Endothelial cell (in vitro differentiated cells): ENCODE results near the gene GALNT18. TPM values are rescaled to one million over a fixed set of nuclear protein-coding genes. Genes with fewer than 3 reads are reported as not detected.

ENCODE experiments used
- DNase-seq: peaks from one replicate; pipeline ENCODE4 v3.0.0; 2021; ENCODE audit warnings: low spot score
- H3K27ac Mint-ChIP-seq: one replicate; pipeline ENCODE4 v1.8.0; 2021; ENCODE audit warnings: mixed read lengths, inconsistent platforms; ENCODE audit not compliant: unreplicated experiment
- H3K27me3 Mint-ChIP-seq: one replicate; pipeline ENCODE4 v1.8.0; 2021; ENCODE audit warnings: mild to moderate bottlenecking, moderate library complexity, mixed read lengths, inconsistent platforms; ENCODE audit not compliant: unreplicated experiment
- H3K36me3 Mint-ChIP-seq: one replicate; pipeline ENCODE4 v1.8.0; 2021; ENCODE audit warnings: mild to moderate bottlenecking, low read depth, mixed read lengths, inconsistent platforms; ENCODE audit not compliant: unreplicated experiment
- H3K4me1 Mint-ChIP-seq: one replicate; pipeline ENCODE4 v1.8.0; 2021; ENCODE audit warnings: mild to moderate bottlenecking, mixed read lengths, inconsistent platforms; ENCODE audit not compliant: unreplicated experiment
- H3K4me3 Mint-ChIP-seq: one replicate; pipeline ENCODE4 v1.8.0; 2021; ENCODE audit warnings: mild to moderate bottlenecking, mixed read lengths, inconsistent platforms; ENCODE audit not compliant: unreplicated experiment
- H3K9me3 Mint-ChIP-seq: one replicate; pipeline ENCODE4 v1.8.0; 2021; ENCODE audit warnings: mixed read lengths, inconsistent platforms; ENCODE audit not compliant: unreplicated experiment
- total RNA-seq: library from RNA; stranded (reverse); fragmentation: NEBNext Ultra II Directional; extraction: Animal tissue kit (Norgen Biotek cat#: 25700); gene quantifications from one replicate; pipeline ENCODE4 v1.2.1, GENCODE V29; 2021; ENCODE audit not compliant: unreplicated experiment
- TF ChIP-seq, protein P1 (sequence below): fragments of 200-600 bp; sonication (generic); IDR thresholded peaks from one replicate; pipeline ENCODE4 v1.5.0; 2021; ENCODE audit warnings: antibody characterized with exemption; ENCODE audit not compliant: unreplicated experiment

GALNT18 gene
- total RNA-seq, 1 donor from 2014 or later, result 87.6 TPM

- DNase-seq, result no peak
- TF ChIP-seq, protein P1, sequence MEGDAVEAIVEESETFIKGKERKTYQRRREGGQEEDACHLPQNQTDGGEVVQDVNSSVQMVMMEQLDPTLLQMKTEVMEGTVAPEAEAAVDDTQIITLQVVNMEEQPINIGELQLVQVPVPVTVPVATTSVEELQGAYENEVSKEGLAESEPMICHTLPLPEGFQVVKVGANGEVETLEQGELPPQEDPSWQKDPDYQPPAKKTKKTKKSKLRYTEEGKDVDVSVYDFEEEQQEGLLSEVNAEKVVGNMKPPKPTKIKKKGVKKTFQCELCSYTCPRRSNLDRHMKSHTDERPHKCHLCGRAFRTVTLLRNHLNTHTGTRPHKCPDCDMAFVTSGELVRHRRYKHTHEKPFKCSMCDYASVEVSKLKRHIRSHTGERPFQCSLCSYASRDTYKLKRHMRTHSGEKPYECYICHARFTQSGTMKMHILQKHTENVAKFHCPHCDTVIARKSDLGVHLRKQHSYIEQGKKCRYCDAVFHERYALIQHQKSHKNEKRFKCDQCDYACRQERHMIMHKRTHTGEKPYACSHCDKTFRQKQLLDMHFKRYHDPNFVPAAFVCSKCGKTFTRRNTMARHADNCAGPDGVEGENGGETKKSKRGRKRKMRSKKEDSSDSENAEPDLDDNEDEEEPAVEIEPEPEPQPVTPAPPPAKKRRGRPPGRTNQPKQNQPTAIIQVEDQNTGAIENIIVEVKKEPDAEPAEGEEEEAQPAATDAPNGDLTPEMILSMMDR, result no peak
- H3K36me3 Mint-ChIP-seq, result peaks cover 5% of the 10 kb centered on the region
- peak overlapping the region; percentile 20 for H3K4me3 Mint-ChIP-seq
- H3K9me3 Mint-ChIP-seq, result peaks cover 6% of the 10 kb centered on the region
- H3K4me1 Mint-ChIP-seq, result peaks cover 32% of the 10 kb centered on the region
- H3K27ac Mint-ChIP-seq, result no peak overlapping the region
- peaks cover 4% of the 10 kb centered on the region for H3K27me3 Mint-ChIP-seq
These were observed 45.3 kb upstream of the GALNT18 start for GRCh38 chr11:11667056-11667455.

DNA sequence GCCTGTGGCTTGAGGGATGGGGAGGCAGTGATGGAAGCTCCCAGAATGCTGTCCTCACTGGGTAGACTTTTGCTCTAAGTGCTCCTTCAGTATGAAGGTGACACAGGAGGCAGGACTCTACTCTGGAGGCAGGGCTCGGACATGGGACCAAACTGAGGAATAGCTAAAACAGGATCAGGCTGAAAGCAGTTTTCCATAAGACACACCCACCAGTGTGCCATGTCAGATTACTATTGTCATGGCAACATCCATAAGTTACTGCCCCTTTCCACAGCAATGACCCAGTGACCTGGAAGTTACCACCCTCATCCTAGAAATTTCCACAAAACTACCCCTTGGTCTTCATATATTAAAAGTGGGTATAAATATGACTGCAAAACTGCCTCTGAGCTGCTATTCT, 43.6 kb upstream of the GALNT18 start:
- no peak for DNase-seq
- H3K36me3 Mint-ChIP-seq, result peaks cover 5% of the 10 kb centered on the region
- H3K9me3 Mint-ChIP-seq, result peaks cover 6% of the 10 kb centered on the region
- peaks cover 32% of the 10 kb centered on the region for H3K4me1 Mint-ChIP-seq
- H3K4me3 Mint-ChIP-seq, result no peak overlapping the region
- peaks cover 4% of the 10 kb centered on the region for H3K27me3 Mint-ChIP-seq
- TF ChIP-seq, protein P1, result no peak
- no peak overlapping the region for H3K27ac Mint-ChIP-seq

DNA sequence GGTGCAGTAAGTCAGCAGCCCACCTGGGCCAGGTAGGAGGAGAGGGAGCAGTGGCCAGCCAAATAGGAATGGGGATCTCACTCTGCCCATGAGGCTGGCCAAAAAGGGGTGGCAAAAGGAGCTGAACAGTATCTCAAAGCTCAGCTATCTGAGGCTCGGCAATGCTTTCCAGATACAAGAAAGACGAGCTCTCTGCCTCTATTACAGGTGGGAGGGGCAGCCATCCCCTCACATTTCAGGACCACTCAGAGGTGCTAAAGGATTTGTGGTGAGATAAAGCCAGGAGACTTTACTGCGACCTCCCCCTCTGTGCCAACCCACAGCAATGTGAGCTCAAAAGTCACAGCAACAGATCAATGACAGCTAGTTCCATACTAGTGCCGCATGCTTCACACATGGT, 42.1 kb upstream of the GALNT18 start:
- peaks cover 23% of the 10 kb centered on the region for H3K4me1 Mint-ChIP-seq
- H3K27me3 Mint-ChIP-seq, result peaks cover 4% of the 10 kb centered on the region
- no peak overlapping the region for H3K27ac Mint-ChIP-seq
- no peak for DNase-seq
- H3K9me3 Mint-ChIP-seq, result peaks cover 6% of the 10 kb centered on the region
- TF ChIP-seq, protein P1, result no peak
- H3K36me3 Mint-ChIP-seq, result peaks cover 5% of the 10 kb centered on the region
- no peak overlapping the region for H3K4me3 Mint-ChIP-seq

DNA sequence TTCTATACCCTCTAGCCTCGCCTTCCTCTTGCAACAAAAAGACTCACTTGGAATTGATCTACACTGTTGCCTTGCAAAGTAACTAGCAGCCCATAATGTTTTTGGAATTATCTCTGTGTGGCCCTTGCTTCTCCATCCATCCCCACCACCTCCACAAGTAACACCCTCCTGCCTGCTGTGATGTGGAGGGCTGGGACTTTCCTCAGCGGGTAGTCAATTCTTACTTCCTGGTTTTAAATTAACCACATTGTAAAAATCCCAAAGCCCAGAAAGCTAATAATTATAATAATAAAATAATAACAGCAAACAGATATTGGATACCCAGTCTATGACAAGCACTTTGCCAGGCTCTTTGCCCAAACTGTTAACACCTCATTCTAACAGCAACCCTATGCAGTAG, 40.8 kb upstream of the GALNT18 start:
- H3K36me3 Mint-ChIP-seq, result peaks cover 5% of the 10 kb centered on the region
- peaks cover 15% of the 10 kb centered on the region for H3K4me1 Mint-ChIP-seq
- TF ChIP-seq, protein P1, result no peak
- no peak overlapping the region for H3K4me3 Mint-ChIP-seq
- H3K9me3 Mint-ChIP-seq, result peaks cover 6% of the 10 kb centered on the region
- H3K27ac Mint-ChIP-seq, result no peak overlapping the region
- no peak for DNase-seq
- peaks cover 2% of the 10 kb centered on the region for H3K27me3 Mint-ChIP-seq

DNA sequence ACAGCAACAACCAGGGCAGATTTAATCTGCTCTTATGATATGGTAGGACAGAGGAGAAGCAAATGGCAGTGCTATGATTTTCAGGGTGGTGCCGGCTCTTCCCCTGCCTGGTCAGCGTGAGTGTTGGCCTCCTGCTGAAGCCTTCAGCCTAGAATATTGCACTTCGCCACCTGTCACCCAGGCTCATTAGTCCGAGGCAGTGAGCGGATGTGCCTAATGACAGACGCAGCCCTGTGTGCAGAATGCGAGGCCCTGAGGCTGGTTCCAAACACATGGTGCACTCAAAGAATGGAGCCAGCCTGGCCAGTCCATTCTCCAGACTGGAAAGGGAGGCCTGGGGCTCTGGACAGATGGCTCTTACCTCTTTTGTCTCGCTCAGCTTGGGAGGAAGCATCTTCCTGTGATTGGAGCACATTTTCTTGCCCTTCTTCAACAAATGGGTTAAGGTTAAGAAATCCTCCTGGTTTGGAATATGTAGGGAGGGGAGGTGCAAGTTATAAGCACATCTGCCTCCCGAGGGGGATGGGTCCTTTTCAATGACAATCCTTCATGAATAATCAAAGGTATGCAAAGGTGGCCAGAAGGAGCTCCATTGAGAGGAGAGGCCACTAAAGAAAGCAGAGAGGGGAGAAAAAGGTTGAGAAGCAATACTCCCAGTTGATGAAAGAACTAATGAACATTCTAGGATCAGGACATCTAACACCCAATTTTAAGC, 39.7 kb upstream of the GALNT18 start:
- Mint-ChIP-seq H3K4me1 (peaks cover 21% of the 10 kb centered on the region), H3K9me3 (peaks cover 6% of the 10 kb centered on the region), H3K27ac (peak overlapping the region; percentile 36), H3K36me3 (peaks cover 5% of the 10 kb centered on the region), H3K4me3 (no peak overlapping the region), H3K27me3 (peaks cover 2% of the 10 kb centered on the region)
- DNase-seq, result no peak
- TF ChIP-seq, protein P1, result no peak
